GM21360 (cell line): ENCODE measurements around the gene RAB26.
"Not testable (repeated sequence)": the region's sequence is repeated elsewhere in the genome, so short reads cannot be mapped to it uniquely, and the experiment has no call there.

Source experiments
- ATAC-seq: cut with Tn5 transposase; IDR thresholded peaks from one replicate; pipeline ENCODE4 v1.9.1; 2021; ENCODE audit warnings: mild to moderate bottlenecking, moderate library complexity; ENCODE audit not compliant: unreplicated experiment

The RAB26 gene

GRCh38 chr16:2116428-2116827, 32.0 kb upstream of the RAB26 start:
- ATAC-seq: not testable (repeated sequence)

- ATAC-seq: not testable (repeated sequence)
Observed at GRCh38 chr16:2117341-2117740, 31.1 kb upstream of the RAB26 start.

GRCh38 chr16:2117960-2118722, 30.3 kb upstream of the RAB26 start:
- not testable (repeated sequence) for ATAC-seq

GRCh38 chr16:2121325-2121724, 27.1 kb upstream of the RAB26 start:
- ATAC-seq: not testable (repeated sequence)

GRCh38 chr16:2121853-2122252, 26.6 kb upstream of the RAB26 start:
- ATAC-seq: no peak

GRCh38 chr16:2122429-2122828, 26.0 kb upstream of the RAB26 start:
- no peak for ATAC-seq

- ATAC-seq: not testable (repeated sequence)
Observed at GRCh38 chr16:2122934-2123683, 25.3 kb upstream of the RAB26 start.

- not testable (repeated sequence) for ATAC-seq
Observed at GRCh38 chr16:2123706-2124376, 24.6 kb upstream of the RAB26 start.

- ATAC-seq: not testable (repeated sequence)
Observed at GRCh38 chr16:2124377-2124693, 24.1 kb upstream of the RAB26 start.

GRCh38 chr16:2124694-2125444, 23.6 kb upstream of the RAB26 start:
- not testable (repeated sequence) for ATAC-seq

- ATAC-seq: not testable (repeated sequence)
Observed at GRCh38 chr16:2125609-2126008, 22.8 kb upstream of the RAB26 start.

- ATAC-seq: not testable (repeated sequence)
Observed at GRCh38 chr16:2126161-2126743, 22.2 kb upstream of the RAB26 start.

- not testable (repeated sequence) for ATAC-seq
Observed at GRCh38 chr16:2126928-2127556, 21.4 kb upstream of the RAB26 start.

- ATAC-seq: not testable (repeated sequence)
Observed at GRCh38 chr16:2127630-2128280, 20.7 kb upstream of the RAB26 start.

- not testable (repeated sequence) for ATAC-seq
Observed at GRCh38 chr16:2129251-2129650, 19.2 kb upstream of the RAB26 start.

- not testable (repeated sequence) for ATAC-seq
Observed at GRCh38 chr16:2129890-2130447, 18.5 kb upstream of the RAB26 start.

- not testable (repeated sequence) for ATAC-seq
Observed at GRCh38 chr16:2133797-2134196, 14.6 kb upstream of the RAB26 start.

- ATAC-seq: not testable (repeated sequence)
Observed at GRCh38 chr16:2135071-2135470, 13.4 kb upstream of the RAB26 start.
